LNCAP (cell line): ENCODE results near the gene NFIA.

Source experiments
- TF ChIP-seq, protein P1 (sequence below): fragments of 450-650 bp; IDR thresholded peaks from 2 replicates; pipeline ENCODE4 v1.5.1; 2017; ENCODE audit warnings: mild to moderate bottlenecking

NFIA gene

DNA sequence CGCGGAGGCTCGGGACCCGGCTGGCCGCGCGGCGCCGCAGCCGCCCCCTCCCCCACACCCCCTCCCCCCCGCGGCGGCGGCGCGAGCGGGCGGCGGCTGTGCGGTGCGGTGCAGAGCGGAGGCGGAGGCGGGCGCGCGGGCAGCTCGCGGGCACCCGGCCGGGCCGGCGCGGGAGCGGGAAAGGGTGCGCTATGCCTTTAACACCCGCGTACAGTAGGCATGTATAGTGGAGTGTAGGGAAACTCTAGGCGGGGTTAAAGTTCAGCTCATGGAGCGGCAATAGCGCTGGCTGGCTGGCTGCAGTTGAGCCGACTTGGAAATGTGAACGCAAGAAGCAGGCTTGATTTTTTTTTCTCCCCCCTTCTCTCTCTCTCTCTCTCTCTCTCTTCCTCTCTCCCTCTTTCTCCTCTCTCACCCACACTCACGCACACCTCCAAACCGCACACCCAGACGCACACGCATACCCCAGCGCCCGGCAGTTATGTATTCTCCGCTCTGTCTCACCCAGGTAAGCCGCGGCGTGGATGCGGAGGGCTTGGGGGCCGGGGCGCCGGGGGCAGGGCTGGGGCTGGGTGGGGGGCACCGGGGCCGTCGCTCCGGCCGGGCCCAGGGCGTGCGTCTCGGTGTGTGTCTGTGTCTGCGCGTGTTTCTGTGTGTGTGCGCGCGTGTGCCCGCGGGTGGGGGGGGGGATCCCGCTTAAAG is at the start of gene NFIA:
Gene NFIA (plus strand): TSS at position 251 of the 702 bp plus-strand sequence.
- TF ChIP-seq, protein P1, sequence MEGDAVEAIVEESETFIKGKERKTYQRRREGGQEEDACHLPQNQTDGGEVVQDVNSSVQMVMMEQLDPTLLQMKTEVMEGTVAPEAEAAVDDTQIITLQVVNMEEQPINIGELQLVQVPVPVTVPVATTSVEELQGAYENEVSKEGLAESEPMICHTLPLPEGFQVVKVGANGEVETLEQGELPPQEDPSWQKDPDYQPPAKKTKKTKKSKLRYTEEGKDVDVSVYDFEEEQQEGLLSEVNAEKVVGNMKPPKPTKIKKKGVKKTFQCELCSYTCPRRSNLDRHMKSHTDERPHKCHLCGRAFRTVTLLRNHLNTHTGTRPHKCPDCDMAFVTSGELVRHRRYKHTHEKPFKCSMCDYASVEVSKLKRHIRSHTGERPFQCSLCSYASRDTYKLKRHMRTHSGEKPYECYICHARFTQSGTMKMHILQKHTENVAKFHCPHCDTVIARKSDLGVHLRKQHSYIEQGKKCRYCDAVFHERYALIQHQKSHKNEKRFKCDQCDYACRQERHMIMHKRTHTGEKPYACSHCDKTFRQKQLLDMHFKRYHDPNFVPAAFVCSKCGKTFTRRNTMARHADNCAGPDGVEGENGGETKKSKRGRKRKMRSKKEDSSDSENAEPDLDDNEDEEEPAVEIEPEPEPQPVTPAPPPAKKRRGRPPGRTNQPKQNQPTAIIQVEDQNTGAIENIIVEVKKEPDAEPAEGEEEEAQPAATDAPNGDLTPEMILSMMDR = no peak

DNA sequence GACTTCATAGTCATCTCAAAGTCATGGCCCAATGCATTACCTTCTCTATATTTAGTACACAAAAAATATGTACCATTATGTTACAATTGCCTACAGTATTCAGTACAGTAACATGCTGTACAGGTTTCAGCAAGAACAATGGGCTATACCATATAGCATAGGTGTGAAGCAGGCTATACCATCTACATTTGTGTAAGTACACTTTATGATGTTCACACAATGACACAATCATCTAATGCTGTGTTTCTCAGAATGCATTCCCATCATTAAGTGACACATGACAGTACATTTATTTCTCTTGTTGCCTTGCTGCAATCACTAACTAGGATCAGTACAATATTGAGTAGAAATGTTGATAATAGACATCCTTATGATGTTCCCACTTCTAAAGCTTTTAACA is 46.5 kb upstream of the NFIA start:
- TF ChIP-seq, protein P1 = no peak

DNA sequence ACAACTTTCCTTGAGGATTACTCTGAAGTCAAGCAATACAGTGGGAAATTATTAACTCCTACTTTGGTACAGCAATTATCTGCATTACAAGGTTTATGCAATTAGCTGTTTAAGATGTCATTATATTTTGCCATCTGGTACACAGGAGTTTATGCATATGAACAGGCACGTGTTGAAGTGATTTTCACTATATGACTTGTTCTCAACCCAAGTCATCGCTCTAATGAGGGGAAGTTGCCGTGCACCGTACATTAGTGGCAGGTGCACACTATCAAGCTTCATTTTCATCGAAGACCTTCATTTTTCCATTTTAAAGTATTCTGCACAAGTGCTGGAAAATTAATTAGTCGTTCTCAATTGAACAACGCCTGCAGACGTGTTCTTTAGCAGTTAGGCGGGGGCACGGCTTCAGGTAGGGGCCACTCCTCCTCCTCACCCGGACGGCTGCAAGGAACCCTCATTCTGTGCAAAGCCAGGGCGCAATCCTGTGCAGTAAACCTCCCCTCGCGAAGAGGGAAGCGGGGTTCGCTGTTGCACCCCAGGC is 39.8 kb upstream of the NFIA start:
- TF ChIP-seq, protein P1 = no peak

DNA sequence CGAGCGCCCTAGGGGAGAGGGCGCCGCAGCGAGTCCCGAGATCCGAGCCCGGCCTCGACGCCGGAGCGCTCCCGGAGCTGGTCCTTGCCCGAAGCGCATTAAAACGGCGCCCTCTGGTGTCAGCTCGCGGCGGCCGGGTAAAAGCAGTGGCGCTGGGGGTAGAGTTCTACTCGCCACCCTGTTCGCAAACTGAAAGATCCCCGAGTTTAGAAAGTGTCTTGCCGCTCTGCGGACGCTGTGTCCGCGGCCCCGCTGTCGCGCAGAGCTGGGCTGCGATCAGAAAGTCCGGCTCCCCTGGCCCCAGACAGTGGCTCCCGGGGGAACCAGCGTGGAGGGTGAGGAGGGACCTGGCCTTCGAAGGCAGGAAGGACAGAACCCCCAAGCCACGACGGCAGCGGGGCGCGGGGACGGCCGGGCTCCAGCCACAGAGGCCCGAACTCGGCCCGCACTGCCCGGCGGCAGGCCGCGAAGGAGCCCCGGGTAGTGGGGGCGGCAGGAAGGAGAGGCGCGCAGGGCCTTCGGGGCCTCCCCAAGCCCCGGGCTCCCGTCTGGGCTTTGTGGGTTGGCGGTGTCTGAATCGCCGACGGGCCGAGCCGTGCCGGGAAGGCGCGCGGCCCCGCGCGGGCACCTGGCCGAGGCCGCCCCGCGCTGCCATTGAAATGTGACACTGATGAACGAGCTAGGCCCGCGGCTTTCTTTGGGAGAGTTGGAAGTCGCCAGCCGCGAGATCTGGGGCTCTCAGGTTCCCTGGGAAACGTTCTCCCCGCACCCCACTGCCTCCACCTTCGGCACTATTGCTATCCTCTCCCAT is 39.1 kb upstream of the NFIA start:
- TF ChIP-seq, protein P1 = peak; percentile 68

DNA sequence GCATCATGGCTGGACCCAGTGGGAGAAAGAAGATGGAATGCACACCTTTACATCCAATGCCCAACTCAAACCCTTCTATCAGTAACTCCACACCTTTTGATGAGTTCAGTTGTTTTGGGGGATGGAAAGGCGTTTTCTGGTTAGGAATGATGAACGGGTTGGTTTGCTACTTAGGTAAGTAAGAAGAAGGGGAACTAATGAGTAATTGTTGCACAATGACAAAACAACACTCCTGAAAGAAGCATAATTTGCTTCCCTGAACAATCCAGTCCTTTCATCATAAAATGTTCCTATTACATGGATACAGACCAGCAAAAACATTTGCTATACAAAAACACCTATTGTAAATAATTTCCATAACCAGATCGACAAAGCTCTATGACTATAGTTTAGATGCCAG is 35.9 kb upstream of the NFIA start:
- TF ChIP-seq, protein P1 = no peak

DNA sequence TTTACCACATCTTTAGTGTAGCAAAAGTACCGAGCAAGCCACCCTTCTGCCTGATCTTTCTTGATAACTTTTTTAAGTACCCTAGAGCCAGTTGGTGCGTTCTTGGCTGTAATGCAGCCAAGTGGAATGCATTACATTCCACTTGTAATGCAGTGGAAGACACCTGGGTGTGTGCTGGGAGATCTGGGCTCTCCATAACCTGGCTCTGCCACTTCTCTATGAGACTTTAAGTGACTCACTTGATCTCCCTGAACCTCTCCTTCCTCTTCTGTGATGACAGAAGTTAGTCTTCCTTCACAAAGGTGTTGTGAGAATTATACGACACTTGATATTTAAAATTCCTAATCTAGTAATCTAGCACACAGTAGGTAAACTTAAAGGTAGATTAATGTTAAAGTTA is 35.3 kb upstream of the NFIA start:
- TF ChIP-seq, protein P1 = no peak

DNA sequence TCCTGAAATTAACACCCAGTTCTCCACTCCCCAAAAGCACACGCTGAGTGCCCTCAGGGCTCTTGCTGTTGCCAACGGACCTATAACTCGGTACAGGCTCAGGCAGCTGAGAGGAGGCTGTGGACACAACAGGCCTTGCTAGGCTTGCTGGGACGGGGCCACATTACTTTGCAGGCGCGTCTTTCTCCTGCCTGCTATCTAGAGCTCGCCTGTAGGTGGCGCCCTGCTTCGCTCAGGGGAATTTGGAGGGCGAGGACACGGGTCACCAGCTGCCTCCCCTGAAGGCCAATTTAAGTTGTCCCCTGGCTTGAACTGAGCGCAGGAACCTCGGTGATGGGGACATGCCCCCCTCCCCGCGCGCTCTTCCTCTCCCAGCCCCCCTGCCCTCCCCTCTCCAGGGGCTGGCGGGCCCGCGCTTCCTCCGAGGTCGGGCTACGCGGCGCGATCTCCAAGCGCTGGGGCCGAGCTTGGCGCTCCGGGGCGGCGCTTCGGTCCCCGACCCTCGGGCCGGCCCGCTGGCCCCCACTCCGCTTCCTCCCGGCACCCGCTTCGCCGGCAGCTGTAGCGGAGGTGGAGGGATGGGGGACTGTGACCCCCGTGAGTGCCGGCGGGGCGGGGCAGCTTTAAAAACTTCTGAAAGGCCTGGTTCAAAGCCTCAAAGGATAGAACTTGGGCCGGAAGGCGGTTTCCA is 32.4 kb upstream of the NFIA start:
- TF ChIP-seq, protein P1 = peak; percentile 95
